Measurements from ENCODE around the gene ANKRD12.

Gene ANKRD12

GRCh38 chr18:9140984-9141383, 4.4 kb downstream of the ANKRD12 start:
- no peak for DNase-seq (ENCODE audit: low spot score)
- Histone ChIP-seq H3K27ac (peak overlapping the region in 1 of 2 donors; percentile 39), H3K4me3 (no peak overlapping the region)
- TF ChIP-seq, protein P1, sequence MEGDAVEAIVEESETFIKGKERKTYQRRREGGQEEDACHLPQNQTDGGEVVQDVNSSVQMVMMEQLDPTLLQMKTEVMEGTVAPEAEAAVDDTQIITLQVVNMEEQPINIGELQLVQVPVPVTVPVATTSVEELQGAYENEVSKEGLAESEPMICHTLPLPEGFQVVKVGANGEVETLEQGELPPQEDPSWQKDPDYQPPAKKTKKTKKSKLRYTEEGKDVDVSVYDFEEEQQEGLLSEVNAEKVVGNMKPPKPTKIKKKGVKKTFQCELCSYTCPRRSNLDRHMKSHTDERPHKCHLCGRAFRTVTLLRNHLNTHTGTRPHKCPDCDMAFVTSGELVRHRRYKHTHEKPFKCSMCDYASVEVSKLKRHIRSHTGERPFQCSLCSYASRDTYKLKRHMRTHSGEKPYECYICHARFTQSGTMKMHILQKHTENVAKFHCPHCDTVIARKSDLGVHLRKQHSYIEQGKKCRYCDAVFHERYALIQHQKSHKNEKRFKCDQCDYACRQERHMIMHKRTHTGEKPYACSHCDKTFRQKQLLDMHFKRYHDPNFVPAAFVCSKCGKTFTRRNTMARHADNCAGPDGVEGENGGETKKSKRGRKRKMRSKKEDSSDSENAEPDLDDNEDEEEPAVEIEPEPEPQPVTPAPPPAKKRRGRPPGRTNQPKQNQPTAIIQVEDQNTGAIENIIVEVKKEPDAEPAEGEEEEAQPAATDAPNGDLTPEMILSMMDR (IDR thresholded peaks at IDR 0.05) = no peak

DNA sequence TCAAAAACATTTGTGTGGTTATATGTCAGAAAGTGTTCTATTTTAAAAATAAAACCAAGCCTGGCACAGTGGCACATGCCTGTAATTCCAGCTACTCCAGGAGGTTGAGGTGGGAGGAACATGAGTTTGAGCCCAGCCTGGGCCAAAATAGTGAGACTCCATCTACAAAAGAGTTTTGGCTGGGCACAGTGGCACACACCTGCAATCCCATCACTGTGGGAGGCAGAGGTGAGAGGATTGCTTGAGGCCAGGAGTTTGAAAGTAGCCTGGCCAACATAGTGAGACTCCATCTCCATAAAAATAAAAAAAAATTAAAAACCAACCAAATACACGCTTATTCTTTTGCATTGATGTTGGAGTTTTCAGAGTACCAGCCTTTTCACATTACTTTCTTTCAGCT, 9.6 kb downstream of the ANKRD12 start:
- TF ChIP-seq, protein P1 (IDR thresholded peaks at IDR 0.05) = no peak
- Histone ChIP-seq H3K27ac (no peak overlapping the region), H3K4me3 (no peak overlapping the region)
- DNase-seq (ENCODE audit: low spot score) = no peak

GRCh38 chr18:9147440-9148202, 11.0 kb downstream of the ANKRD12 start:
- Histone ChIP-seq H3K4me3 (no peak overlapping the region), H3K27ac (peak overlapping the region in 1 of 2 donors; percentile 4)
- DNase-seq (ENCODE audit: low spot score) = no peak
- TF ChIP-seq, protein P1 (IDR thresholded peaks at IDR 0.05) = peak; percentile 46

DNA sequence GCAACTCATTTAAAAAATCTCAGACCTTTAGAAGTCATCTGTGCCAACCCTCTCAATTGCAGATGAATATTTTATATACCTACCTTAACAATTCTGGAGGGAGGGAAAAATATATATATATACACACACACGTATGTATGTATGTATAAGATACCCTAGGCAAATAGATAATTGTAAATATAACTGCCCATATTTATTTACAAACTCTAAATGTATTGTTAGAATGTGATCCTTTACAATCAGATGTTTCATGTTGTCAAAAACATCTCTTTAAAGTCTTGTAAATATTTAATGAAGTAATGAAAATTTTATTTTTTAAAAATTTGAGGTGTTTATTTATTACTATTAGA, 11.6 kb downstream of the ANKRD12 start:
- peak overlapping the region in 1 of 2 donors; percentile 4 for H3K27ac ChIP-seq
- no peak overlapping the region for H3K4me3 ChIP-seq
- TF ChIP-seq, protein P1 (IDR thresholded peaks at IDR 0.05) = peak; percentile 3
- no peak for DNase-seq (ENCODE audit: low spot score)

DNA sequence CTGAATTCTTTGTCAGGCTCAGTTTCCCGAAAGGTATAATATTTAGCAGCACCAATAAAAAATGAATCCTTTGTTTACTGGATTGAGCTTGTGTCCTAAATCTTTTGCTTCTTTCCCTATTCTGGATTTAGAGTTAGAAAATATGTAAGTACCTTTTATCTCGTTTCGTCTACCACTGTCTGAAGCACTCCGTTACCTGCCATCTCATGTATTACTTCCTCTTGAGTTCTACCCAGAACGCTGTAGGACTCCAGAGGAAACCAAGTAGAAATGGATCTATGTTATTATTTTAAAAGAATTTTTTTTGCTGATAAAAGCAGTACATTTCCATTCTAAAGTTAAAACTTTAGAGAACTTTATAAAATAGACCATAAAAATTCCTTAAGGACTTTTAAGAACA, 13.5 kb downstream of the ANKRD12 start:
- H3K4me3 ChIP-seq = no peak overlapping the region
- DNase-seq (ENCODE audit: low spot score) = no peak
- TF ChIP-seq, protein P1 (IDR thresholded peaks at IDR 0.05) = no peak
- H3K27ac ChIP-seq = no peak overlapping the region

GRCh38 chr18:9153256-9153655, 16.7 kb downstream of the ANKRD12 start:
- no peak overlapping the region for H3K27ac ChIP-seq
- H3K4me3 ChIP-seq = no peak overlapping the region
- TF ChIP-seq, protein P1 (IDR thresholded peaks at IDR 0.05) = no peak
- no peak for DNase-seq (ENCODE audit: low spot score)

GRCh38 chr18:9156604-9157249, 20.1 kb downstream of the ANKRD12 start:
- TF ChIP-seq, protein P1 (IDR thresholded peaks at IDR 0.05) = no peak
- Histone ChIP-seq H3K4me3 (no peak overlapping the region), H3K27ac (no peak overlapping the region)
- no peak for DNase-seq (ENCODE audit: low spot score)
